Esophagus (tissue), 2 donors: Measurements from ENCODE around the gene CRAMP1. TPM values are rescaled to one million over a fixed set of nuclear protein-coding genes. Genes with fewer than 3 reads are reported as not detected.
A peak's percentile ranks its signal among the peaks of the same experiment; 100 is the strongest.

Source experiments
- H3K27ac ChIP-seq, 2 donors: one replicate each; pipeline ENCODE4 v1.5.1; 2013; ENCODE audit warnings: low read depth in 2 of 2, mild to moderate bottlenecking in 2 of 2, inconsistent platforms in 1 of 2, low read length in 1 of 2, moderate library complexity in 1 of 2
- H3K27me3 ChIP-seq, 2 donors: one replicate each; pipeline ENCODE4 v1.6.1; 2013; ENCODE audit warnings: low read length in 2 of 2, control low read depth in 1 of 2, mild to moderate bottlenecking in 1 of 2; ENCODE audit not compliant: insufficient read depth in 2 of 2, control insufficient read depth in 1 of 2
- H3K36me3 ChIP-seq, 2 donors: one replicate each; pipeline ENCODE4 v1.6.1; 2013; ENCODE audit warnings: low read length in 1 of 2; ENCODE audit not compliant: control insufficient read depth in 2 of 2, insufficient read depth in 2 of 2
- H3K4me1 ChIP-seq, 2 donors: one replicate each; pipeline ENCODE4 v1.6.1; 2013; ENCODE audit warnings: low read length in 1 of 2; ENCODE audit not compliant: control insufficient read depth in 2 of 2, insufficient read depth in 2 of 2
- H3K4me3 ChIP-seq, 2 donors: one replicate each; pipeline ENCODE4 v1.5.1; 2013; ENCODE audit warnings: low read length in 2 of 2, mild to moderate bottlenecking in 2 of 2, low read depth in 1 of 2, moderate library complexity in 1 of 2
- H3K9me3 ChIP-seq, 2 donors: one replicate each; pipeline ENCODE4 v1.6.1; 2013; ENCODE audit warnings: mild to moderate bottlenecking in 2 of 2, low read depth in 1 of 2, low read length in 1 of 2, moderate library complexity in 1 of 2; ENCODE audit not compliant: control insufficient read depth in 2 of 2, insufficient read depth in 1 of 2
- whole genome bisulfite sequencing, 2 donors: extraction: QIAGEN DNeasy Blood & Tissue Kit; methylation state at CpG; one replicate each; pipeline ENCODE4 v1.1.7; 2013; 5-methylcytosine and 5-hydroxymethylcytosine counted together
- polyA plus RNA-seq, 2 donors: library from polyadenylated mRNA; stranded (reverse); fragments of 200-250 nt; gene quantifications; one replicate each; pipeline ENCODE4 v1.2.3, GENCODE V29; 2013
- donor health status: healthy with polysubstance abuse.
- donor health status: Bipolar disorder and iron deficiency.

Gene CRAMP1
- polyA plus RNA-seq, 2 donors, result 4.8 to 10.5 TPM

DNA sequence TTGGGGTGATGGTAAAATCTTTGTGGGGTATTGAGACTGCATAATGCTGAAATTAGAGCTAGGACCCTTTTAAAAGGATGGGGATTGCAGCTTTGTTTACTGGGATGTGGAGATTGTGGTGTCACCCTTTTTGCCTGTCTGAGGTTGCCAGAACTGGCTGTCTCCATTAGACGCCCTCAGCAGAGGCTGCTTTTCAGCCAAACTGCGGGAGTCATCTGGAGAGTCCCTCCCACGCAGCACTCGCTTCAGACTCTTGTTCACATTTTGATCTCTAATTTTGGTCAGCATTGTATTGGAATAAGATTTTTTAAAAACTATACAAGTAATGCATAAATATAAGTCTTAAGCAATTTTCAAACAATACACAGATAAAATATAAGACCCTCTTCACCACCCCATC lies 38.0 kb downstream of the CRAMP1 start:
- no peak overlapping the region for H3K4me3 ChIP-seq
- no peaks in the 10 kb centered on the region for H3K9me3 ChIP-seq
- H3K27ac ChIP-seq, result no peak overlapping the region
- no peaks in the 10 kb centered on the region for H3K27me3 ChIP-seq
- H3K36me3 ChIP-seq, result peaks cover 8 to 24% of the 10 kb centered on the region in 2 donors
- peaks cover 0 to 10% of the 10 kb centered on the region in 2 donors for H3K4me1 ChIP-seq
- WGBS, 2 donors, result 85 to 89% methylated on average over 4 of the region's 4 CpGs

DNA sequence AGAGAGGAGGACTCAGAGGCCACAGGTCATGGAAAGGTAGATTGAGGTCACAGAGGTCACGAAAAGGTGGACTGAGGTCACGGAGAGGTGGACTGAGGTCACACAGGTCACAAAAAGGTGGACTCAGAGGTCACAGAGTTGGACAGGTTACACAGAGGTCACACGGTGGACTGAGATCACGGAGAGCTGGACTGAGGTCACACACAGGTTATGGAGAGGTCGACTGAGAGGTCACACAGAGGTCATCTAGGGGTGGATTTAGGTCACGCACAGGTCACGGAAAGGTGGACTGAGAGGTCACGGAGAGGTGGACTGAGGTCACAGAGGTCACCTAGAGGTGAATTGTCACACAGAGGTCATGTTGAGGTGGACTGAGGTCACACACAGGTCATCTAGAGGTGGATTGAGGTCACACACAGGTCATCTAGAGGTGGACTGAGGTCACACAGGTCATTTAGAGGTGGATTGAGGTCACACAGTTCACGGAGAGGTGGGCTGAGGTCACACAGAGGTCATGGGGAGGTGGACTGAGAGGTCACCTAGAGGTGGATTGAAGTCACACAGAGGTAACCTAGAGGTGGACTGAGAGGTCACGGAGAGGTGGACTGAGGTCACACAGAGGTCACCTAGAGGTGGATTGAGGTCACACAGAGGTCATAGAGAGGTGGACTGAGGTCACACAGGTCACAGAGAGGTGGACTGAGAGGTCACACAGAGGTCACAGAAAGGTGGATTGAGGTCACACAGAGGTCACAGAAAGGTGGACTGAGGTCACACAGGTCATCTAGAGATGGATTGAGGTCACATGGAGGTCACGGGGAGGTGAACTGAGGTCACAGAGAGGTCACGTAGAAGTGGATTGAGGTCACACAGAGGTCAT lies 39.2 kb downstream of the CRAMP1 start:
- Histone ChIP-seq H3K36me3 (peaks cover 20 to 33% of the 10 kb centered on the region in 2 donors), H3K27me3 (no peaks in the 10 kb centered on the region), H3K27ac (no peak overlapping the region), H3K4me1 (peaks cover 0 to 11% of the 10 kb centered on the region in 2 donors), H3K9me3 (no peaks in the 10 kb centered on the region), H3K4me3 (no peak overlapping the region)
- WGBS, 2 donors, result 92 to 93% methylated on average over 12 of the region's 12 CpGs

DNA sequence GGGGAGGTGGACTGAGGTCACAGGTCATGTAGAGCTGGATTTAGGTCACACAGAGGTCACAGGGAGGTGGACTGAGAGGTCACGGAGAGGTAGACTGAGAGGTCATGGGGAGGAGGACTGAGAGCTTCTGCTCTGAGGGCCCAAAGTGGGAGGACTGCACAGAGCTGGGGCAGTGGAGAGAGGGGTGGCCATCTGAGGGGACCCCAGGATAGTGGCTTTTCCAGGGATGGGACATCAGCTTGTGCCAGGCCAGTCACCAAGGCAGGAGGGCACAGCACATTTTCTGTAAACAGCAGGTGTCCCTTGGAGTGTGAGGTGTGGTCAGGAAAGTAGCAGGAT lies 39.8 kb downstream of the CRAMP1 start:
- Histone ChIP-seq H3K4me1 (peaks cover 0 to 11% of the 10 kb centered on the region in 2 donors), H3K4me3 (no peak overlapping the region), H3K36me3 (peaks cover 20 to 37% of the 10 kb centered on the region in 2 donors), H3K27me3 (no peaks in the 10 kb centered on the region), H3K9me3 (no peaks in the 10 kb centered on the region), H3K27ac (no peak overlapping the region)
- 89 to 94% methylated on average over 1 of the region's 1 CpG for WGBS, 2 donors

DNA sequence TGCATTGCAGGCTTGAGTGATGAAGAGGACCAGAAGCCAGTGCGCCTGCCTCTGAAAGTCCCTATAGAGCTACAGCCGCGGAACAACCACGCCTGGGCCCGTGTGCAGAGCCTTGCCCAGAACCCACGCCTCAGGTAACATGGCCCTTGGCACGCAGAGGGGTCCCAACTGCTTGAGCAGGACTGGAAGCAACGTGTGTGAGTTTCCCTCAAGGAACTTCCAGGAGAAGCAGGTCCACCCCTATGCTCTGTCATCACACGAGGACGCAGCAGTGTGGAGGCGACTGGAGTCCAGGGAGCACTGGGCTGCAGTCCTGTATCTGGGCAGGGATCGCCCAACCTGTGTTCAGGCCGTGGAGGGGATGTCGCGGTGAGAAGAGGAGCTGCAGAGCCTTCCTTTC lies 40.9 kb downstream of the CRAMP1 start:
- H3K4me3 ChIP-seq, result no peak overlapping the region
- peaks cover 20 to 46% of the 10 kb centered on the region in 2 donors for H3K36me3 ChIP-seq
- no peaks in the 10 kb centered on the region for H3K9me3 ChIP-seq
- H3K27me3 ChIP-seq, result no peaks in the 10 kb centered on the region
- H3K4me1 ChIP-seq, result peaks cover 0 to 11% of the 10 kb centered on the region in 2 donors
- no peak overlapping the region for H3K27ac ChIP-seq
- 93 to 97% methylated on average over 15 of the region's 15 CpGs for whole genome bisulfite sequencing, 2 donors

DNA sequence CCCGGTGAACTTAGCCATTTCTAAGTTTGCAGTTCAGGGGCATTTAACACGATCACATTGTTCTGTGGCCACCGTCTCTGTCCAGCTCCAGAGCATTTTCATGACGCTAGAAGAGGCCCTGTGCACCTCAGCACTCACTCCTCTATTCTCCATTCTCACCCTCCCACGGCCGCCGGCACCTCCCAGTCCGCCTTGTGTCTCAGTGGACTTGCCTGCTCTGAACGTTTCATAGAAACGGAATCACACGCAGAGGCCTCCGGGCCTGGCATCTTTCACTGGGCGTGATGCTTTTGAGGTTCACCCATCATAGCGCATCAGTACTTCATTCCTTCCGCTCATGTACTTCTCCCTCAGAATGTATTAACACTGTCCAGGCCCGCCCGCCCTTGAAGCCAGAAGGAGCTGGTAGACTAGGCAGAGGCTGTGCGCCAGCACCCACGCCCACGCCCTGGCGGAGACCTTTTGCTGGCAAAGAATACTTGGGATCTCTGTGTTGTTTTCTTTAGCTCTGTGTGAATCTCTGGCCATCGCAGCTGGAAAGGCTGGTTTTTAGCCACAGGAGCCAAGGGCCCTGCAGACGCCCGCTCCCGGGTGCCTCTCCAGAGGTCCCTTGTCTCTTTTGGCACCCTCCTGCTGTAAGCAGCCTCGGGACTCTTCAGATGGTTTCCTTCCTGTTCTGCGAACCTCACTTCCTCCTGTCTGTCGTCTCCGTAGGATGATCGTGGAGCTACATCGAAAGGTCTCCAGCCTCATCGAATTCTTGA lies 42.5 kb downstream of the CRAMP1 start:
- peaks cover 21 to 48% of the 10 kb centered on the region in 2 donors for H3K36me3 ChIP-seq
- H3K9me3 ChIP-seq, result no peaks in the 10 kb centered on the region
- peak overlapping the region; percentile 10 to 50 for H3K27ac ChIP-seq
- WGBS, 2 donors, result 45 to 71% methylated on average over 32 of the region's 32 CpGs
- H3K4me3 ChIP-seq, result no peak overlapping the region
- H3K4me1 ChIP-seq, result peaks cover 0 to 11% of the 10 kb centered on the region in 2 donors
- no peaks in the 10 kb centered on the region for H3K27me3 ChIP-seq

DNA sequence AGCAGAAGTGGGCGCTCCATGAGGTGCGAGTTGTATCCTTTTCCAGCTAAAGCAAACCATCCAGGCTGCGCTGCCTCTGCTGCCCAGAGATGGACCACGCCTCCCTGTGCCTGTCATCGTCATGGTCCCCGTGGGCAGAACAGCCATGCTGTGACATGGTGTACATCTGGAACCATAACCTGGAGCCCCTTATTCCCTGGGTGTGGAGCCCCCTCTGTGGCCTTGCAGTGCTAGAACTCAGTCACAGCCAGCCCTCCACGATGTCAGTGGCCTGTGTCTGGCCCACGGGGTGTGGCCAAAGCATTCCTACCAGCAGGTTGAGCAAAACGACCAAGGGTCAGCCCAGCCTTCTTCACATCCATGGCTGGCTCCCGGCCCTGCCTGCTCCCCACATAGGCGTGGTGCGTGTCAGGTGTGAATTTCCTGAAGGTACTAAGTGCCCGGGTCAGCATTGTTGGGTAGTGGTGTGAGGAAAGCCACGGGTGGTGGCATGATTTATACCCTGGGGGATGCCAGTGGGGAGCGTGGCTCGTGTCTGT lies 43.2 kb downstream of the CRAMP1 start:
- H3K36me3 ChIP-seq, result peaks cover 27 to 54% of the 10 kb centered on the region in 2 donors

DNA sequence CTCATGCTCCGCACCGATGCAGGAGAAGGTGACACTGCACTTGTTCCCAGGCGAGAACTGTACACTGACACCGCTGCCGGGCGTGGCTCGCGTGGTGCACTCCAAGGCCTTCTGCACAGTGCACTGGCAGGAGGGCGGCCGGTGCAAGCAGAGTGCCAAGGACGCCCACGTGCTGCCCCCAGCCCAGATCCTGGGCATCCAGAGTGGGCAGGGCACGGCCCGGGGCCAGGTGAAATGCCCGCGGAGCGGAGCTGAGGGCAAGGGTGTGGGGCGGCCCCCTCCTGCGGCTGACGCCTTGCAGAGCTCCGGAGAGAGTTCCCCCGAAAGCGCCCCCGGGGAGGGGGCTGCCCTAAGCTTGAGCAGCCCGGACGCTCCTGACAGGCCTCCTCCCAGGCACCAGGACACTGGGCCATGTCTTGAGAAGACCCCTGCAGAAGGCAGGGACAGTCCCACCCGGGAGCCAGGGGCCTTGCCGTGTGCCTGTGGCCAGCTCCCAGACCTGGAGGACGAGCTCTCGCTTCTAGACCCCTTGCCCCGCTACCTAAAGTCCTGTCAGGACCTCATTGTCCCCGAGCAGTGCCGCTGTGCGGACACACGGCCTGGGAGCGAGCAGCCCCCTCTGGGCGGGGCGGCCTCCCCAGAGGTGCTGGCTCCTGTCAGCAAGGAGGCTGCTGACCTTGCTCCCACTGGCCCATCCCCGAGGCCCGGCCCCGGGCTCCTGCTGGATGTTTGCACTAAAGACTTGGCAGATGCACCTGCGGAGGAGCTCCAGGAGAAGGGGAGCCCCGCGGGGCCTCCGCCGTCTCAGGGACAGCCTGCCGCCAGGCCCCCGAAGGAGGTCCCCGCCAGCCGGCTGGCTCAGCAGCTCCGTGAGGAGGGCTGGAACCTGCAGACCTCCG lies 44.0 kb downstream of the CRAMP1 start:
- WGBS, 2 donors, result 94 to 96% methylated on average over 47 to 52 of the region's 52 CpGs
- H3K36me3 ChIP-seq, result peaks cover 28 to 53% of the 10 kb centered on the region in 2 donors

More for the DNA sequence above, 43.2 kb downstream of the CRAMP1 start:
- H3K9me3 ChIP-seq, result no peaks in the 10 kb centered on the region
- H3K27me3 ChIP-seq, result no peaks in the 10 kb centered on the region
- peak overlapping the region; percentile 10 to 50 for H3K27ac ChIP-seq
- 62 to 70% methylated on average over 16 of the region's 16 CpGs for WGBS, 2 donors
- H3K4me1 ChIP-seq, result peaks cover 0 to 11% of the 10 kb centered on the region in 2 donors
- no peak overlapping the region for H3K4me3 ChIP-seq

DNA sequence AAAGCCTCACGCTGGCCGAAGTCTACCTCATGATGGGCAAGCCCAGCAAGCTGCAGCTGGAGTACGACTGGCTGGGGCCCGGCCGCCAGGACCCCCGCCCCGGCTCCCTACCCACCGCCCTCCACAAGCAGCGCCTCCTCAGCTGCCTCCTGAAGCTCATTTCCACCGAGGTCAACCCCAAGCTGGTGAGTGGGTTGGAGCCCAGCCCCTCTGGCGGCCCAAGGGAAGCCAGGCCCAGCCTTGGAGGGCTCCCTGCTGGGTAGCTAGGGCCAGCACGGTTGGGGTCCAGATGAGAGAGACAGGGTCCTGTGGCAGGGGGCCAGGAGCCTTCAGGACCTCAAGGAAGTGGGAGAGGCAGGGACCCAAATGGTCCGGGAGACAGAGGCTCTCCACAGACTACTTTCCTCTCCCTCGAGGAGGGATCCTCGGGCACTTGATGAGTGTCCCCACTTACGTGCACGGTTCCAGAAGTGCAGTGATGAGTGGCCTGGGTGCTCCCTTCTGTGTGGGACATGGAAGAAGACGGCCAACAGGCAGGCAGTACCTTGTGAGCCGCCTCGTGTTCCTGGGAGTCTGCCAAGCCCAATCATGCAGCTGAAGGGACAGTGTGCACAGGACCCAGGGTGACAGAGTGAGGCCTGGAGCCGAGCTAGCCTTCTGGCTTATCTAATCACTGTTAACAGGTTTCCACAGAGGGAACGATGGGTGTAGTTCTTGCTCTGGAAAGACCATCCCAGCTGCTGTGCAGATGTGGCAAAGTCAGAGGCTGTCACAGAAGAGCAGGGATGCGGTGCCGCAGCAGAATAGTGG lies 44.9 kb downstream of the CRAMP1 start:
- H3K27ac ChIP-seq, result no peak overlapping the region
- no peaks in the 10 kb centered on the region for H3K9me3 ChIP-seq
- H3K4me3 ChIP-seq, result no peak overlapping the region
- peaks cover 28 to 48% of the 10 kb centered on the region in 2 donors for H3K36me3 ChIP-seq
- 88 to 91% methylated on average over 24 of the region's 24 CpGs for WGBS, 2 donors
- peaks cover 0 to 11% of the 10 kb centered on the region in 2 donors for H3K4me1 ChIP-seq
- no peaks in the 10 kb centered on the region for H3K27me3 ChIP-seq

More for the DNA sequence above, 44.0 kb downstream of the CRAMP1 start:
- Histone ChIP-seq H3K27ac (no peak overlapping the region), H3K4me3 (no peak overlapping the region), H3K4me1 (peaks cover 0 to 11% of the 10 kb centered on the region in 2 donors), H3K27me3 (no peaks in the 10 kb centered on the region), H3K9me3 (no peaks in the 10 kb centered on the region)
